NCI-H2196 (cell line): ENCODE measurements around the gene NBR1.
"Not testable (repeated sequence)": the region's sequence is repeated elsewhere in the genome, so short reads cannot be mapped to it uniquely, and the experiment has no call there.

Source experiments
- DNase-seq: peaks from one replicate; lab custom pipeline; 2025; ENCODE audit not compliant: unreplicated experiment; lab: John Stamatoyannopoulos, UW

The NBR1 gene

DNA sequence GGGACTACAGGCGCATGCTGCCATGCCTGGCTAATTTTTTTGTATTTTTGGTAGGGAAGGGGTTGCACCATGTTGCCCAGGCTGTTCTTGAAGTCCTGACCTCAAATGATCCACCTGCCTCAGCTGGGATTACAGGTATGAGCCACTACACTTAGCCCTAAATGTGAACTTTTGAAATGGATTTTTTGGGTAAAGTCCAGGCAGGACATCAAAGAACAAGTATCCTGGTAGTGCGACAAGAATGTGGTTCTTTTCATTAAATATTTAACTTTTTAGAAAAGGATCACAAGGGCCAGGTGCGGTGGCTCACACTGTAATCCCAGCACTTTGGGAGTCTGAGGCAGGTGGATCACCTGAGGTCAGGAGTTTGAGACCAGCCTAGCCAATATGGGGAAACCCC, 15.3 kb upstream of the NBR1 start:
- DNase-seq, result no peak

- not testable (repeated sequence) for DNase-seq
Observed at GRCh38 chr17:43159232-43159631, 11.8 kb upstream of the NBR1 start.

- not testable (repeated sequence) for DNase-seq
Observed at GRCh38 chr17:43159957-43160356, 11.1 kb upstream of the NBR1 start.

GRCh38 chr17:43165971-43166370, 5.0 kb upstream of the NBR1 start:
- DNase-seq, result not testable (repeated sequence)

DNA sequence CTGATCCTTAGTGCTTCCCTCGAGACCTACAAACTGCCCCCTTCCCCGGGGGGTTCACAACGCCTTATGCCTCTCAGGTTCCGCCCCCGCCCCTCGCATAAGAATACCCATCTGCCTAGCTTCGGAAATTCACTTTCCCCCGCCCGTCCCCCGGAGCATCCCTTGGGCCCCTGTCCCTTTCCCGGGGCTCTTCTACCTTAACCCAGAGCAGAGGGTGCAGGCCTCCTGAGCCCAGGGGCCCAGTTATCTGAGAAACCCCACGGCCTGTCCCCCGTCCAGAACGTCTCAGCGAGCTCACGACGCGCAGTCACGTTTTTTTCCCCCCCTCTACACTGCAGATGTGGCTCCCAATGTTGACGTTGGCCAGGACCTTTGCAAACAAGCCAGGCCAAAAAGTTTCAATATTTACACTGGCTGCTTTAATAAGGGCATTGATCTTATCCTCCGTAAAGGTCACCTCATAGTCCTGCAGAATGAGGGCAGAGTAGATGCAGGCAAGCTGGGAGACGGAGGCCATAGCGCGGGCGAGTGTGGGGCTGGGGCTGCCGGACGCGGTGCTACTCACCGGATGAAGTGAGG, 1.4 kb upstream of the NBR1 start:
- no peak for DNase-seq

DNA sequence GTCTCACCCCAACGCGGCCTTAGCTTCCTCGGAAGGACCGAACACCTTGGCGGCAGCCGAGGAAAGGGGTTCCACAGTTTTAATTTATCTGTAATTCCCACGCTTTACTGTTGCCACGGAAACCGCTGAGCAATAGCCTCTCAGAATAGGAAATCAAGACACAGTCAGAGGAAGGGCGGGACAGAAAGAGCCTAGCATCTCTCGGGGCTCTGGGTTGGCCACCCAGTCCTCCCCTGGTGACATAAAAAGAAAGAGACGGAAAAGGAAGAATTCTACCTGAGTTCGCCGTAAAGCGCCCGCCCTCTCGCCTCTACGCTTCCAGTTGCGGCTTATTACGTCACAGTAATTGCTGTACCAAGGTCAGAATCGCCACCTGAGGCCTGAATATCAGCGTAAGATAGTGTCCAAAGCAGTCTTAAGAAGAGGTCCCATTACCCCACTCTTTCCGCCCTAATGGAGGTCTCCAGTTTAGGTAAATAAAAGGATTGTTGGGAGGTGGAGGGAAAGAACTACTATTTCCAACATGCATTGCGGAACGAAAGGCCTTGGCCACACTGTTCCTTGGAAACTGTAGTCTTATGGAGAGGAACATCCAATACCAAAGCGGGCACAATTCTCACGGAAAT, 761 bp upstream of the NBR1 start:
- DNase-seq, result peak; percentile 80

GRCh38 chr17:43171586-43172487, 823 bp downstream of the NBR1 start:
- peak; percentile 2 for DNase-seq

GRCh38 chr17:43175213-43176118, 4.5 kb downstream of the NBR1 start:
- DNase-seq, result no peak

GRCh38 chr17:43176119-43176570, 5.1 kb downstream of the NBR1 start:
- no peak for DNase-seq

- no peak for DNase-seq
Observed at GRCh38 chr17:43183921-43184320, 12.9 kb downstream of the NBR1 start.

- not testable (repeated sequence) for DNase-seq
Observed at GRCh38 chr17:43186656-43187055, 15.6 kb downstream of the NBR1 start.

GRCh38 chr17:43193251-43193650, 22.2 kb downstream of the NBR1 start:
- DNase-seq, result no peak

DNA sequence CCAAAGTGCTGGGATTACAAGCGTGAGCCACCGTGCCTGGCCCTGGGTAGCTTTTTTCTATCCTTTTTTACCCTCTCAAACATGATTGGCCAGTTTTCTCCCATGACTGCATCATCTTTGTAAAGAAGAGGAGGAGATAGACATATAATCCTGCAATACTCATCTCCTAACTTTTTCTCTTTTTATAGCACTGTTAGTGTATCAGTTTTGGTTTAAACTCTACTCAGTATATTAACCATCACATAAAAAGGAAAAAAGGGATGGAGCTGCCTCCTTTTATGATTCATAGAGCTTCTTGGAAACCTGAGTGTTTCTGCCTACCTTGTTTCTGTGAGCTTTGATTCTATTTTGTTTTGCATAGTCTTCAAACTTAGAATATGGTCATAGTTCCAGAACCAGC, 28.6 kb downstream of the NBR1 start:
- DNase-seq, result no peak

DNA sequence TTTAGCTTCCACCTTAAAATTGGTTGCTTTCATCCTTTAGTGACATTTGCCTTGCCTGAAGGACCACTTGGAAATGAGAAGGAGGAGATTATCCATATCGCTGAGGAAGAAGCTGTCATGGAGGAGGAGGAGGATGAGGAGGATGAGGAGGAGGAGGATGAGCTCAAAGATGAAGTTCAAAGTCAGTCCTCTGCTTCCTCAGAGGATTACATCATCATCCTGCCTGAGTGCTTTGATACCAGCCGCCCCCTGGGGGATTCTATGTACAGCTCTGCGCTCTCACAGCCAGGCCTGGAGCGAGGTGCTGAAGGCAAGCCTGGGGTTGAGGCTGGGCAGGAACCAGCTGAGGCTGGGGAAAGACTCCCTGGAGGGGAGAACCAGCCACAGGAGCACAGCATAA, 29.1 kb downstream of the NBR1 start:
- no peak for DNase-seq

DNA sequence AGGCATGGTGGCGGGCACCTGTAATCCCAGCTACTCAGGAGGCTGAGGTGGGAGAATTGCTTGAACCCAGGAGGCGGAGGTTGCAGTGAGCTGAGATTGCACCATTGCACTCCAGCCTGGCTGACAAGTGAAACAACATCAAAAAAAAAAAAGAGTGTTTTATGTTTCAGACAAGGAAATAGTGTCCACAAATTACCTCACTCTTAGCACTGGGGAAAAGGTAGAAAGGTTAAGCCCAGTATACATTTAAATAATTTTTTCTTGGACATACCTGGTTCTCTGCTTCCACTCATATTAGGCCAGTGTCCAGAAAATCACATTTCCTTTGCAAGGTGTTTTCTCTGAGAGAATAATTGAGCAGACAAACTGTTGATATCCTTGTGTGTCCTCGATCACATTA, 32.0 kb downstream of the NBR1 start:
- not testable (repeated sequence) for DNase-seq

DNA sequence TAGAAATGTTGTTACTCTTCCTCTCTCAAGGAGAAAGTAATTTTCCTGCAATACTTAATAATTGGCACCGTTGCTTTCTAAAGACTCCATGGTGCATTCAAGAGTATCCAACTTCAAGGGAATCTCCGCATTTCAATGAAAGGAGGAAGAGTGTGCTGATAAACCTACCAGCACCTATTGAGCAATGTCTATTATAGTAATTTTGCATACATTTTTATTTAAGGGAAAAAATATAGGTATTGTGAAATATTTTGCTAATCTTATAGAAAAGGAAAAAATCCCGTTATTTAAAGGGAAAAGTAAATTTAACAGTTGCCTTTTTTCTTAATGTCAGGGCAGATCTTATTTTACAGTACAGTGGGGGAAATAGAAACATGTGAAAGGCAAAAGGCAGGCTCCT, 39.6 kb downstream of the NBR1 start:
- no peak for DNase-seq

DNA sequence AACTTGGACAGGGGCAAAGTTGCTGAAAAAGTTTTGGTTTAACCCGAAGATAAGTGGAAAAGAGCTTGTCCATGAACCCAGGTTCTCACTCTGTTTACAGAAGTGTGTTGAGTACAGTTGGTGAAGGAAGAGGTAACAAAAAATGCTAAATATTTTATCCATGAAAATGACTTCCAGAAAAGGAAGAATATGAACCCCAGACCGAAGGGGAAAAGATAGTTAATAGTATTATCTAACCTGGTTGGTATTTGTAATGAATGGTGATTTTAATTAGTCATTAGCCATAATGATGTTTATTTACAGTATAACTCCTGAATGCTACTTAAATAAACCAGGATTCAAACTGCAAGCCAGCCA, 40.1 kb downstream of the NBR1 start:
- DNase-seq, result no peak

- no peak for DNase-seq
Observed at GRCh38 chr17:43211480-43212402, 40.7 kb downstream of the NBR1 start, which contains the start of gene TMEM106A. Gene TMEM106A, plus strand, starts transcription at chr17:43211875. Its CDS starts 1,167 bp downstream, at chr17:43213042.

DNA sequence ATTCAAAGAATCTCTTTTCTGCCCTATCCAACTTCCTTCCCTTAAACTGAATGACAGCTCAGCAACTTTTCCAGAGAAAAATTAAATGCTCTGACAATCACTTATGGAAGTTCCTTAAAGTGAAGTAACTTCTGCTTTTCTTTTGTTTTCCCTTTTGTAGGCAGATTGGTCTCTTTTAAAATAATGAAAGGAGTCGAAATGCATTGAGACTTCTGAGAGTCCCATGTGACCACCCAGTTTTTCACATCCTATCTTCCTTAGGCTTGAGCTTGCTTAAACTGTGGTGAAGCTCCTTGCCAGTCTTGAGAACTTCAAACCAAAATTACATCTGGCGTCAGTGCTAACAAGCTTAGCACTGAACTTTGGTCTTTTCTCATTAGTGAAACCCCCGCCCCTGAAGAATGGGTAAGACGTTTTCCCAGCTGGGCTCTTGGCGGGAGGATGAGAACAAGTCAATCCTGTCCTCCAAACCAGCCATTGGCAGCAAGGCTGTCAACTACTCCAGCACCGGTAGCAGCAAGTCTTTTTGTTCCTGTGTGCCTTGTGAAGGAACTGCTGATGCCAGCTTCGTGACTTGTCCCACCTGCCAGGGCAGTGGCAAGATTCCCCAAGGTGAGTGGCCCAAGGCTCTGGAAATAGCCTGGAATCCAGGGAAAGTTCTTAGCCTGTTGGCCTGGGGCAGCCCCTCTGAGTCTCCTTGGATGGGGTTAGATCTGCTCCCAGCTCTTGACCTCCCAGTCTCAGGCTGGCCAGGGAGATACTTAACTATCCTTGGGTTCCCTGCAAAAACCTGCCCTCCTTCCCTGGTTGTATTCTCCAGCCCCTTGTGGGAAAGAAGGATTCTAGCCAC, 41.9 kb downstream of the NBR1 start:
- DNase-seq, result no peak
